Activated T-cell treated with anti-CD3 and anti-CD28 coated beads, Interleukin-2, amount 50 U/mL, for 4 hours (primary cell): Measurements from ENCODE around the gene DLG2. TPM values are rescaled to one million over a fixed set of nuclear protein-coding genes. Genes with fewer than 3 reads are reported as not detected.
A peak's percentile ranks its signal among the peaks of the same experiment; 100 is the strongest.
"Not testable (repeated sequence)": the region's sequence is repeated elsewhere in the genome, so short reads cannot be mapped to it uniquely, and the experiment has no call there.

Experiments
- ATAC-seq, 2 donors: fragments of 200-7000 bp; cut with Tn5 transposase; one replicate each; pipeline ENCODE4 v1.10.0; 2021
- DNase-seq: peaks from one replicate; pipeline ENCODE4 v3.0.0-alpha.2; 2020
- H3K27me3 Mint-ChIP-seq: one replicate; pipeline ENCODE4 v1.8.0; 2021; ENCODE audit warnings: low read depth, mixed read lengths
- H3K36me3 Mint-ChIP-seq: one replicate; pipeline ENCODE4 v1.8.0; 2022; ENCODE audit warnings: mixed read lengths; ENCODE audit not compliant: insufficient read depth
- H3K4me1 Mint-ChIP-seq: one replicate; pipeline ENCODE4 v1.8.0; 2021; ENCODE audit warnings: low read depth, mixed read lengths
- H3K4me3 Mint-ChIP-seq: one replicate; pipeline ENCODE4 v1.8.0; 2021; ENCODE audit warnings: mild to moderate bottlenecking, moderate library complexity, mixed read lengths
- H3K9me3 Mint-ChIP-seq: one replicate; pipeline ENCODE4 v1.8.0; 2021; ENCODE audit warnings: mixed read lengths
- total RNA-seq, 3 donors: library from RNA; stranded (reverse); gene quantifications; one replicate each; pipeline ENCODE4 v1.2.1, GENCODE V29; 2021

DLG2 gene
- total RNA-seq, 3 donors from 2014 or later, result 0.54 to 1.3 (median 0.58) TPM

DNA sequence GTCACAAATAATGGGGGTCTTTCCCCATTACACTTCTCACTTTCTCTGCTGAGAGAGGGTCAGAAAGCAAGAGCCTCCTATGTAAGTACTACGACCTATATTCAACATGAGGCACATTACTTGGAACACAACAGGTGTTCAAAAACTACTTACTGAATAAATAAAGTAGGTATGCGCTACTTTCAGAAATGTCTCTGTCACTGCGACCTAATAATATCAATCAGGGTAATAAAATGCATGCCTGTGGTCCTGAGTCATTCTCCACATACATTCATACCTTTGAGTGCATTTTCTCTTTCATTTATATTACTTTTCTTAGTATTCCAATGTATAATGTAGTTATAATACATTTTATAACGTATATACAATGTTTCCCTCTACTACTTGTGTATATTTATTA, 838.9 kb downstream of the DLG2 start:
- H3K36me3 Mint-ChIP-seq, result no peaks in the 10 kb centered on the region
- ATAC-seq, result no peak
- peaks cover 35% of the 10 kb centered on the region for H3K9me3 Mint-ChIP-seq
- no peak overlapping the region for H3K4me3 Mint-ChIP-seq
- H3K4me1 Mint-ChIP-seq, result no peaks in the 10 kb centered on the region
- DNase-seq, result no peak
- H3K27me3 Mint-ChIP-seq, result no peaks in the 10 kb centered on the region

DNA sequence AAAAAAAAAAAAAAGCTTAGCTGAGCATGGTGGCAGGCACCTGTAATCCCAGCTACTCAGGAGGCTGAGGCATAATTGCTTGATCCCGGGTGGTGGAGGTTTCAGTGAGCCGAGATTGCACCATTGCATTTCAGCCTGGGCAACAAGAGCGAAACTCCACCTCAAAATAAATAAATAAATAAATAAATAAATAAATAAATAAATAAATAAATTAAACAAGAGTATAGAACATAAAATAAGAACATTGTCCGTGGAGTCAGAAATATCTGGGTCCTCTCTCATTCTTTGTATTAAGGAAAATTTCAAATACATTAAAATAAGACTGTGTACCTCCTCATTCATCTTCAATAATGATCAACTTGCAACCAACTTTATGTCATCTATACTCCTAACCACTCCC, 843.0 kb downstream of the DLG2 start:
- not testable (repeated sequence) for DNase-seq, H3K27me3 Mint-ChIP-seq, H3K36me3 Mint-ChIP-seq, H3K4me1 Mint-ChIP-seq, ATAC-seq, H3K4me3 Mint-ChIP-seq
- H3K9me3 Mint-ChIP-seq, result peaks cover 18% of the 10 kb centered on the region

DNA sequence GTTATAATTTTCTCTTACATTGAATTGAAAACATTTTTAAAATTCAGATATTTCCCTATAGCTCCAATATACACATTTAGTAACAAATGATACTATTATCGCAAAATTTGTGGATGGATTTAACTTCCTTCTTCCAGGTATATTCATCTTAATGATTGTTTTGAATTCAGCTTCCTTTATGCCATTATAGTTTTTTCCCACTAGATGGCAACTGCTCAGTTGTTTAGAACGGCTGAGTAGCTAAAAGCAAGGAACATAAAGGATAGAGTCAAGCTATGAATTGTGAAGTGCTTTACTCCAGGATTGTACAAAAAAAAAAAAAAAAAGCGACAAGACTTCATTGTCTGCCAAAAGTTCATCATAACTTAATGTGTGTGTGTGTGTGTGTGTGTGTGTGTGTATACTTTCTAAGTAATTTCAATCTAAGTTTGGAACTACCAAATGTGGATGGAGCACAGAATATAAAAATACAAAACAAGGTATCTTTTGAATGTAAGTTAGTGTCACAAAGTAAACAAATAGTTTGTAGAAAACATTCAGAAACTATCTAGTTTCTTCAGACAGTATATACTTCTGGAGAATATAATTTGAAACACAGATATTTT, 846.4 kb downstream of the DLG2 start:
- no peak for ATAC-seq
- Mint-ChIP-seq H3K27me3 (no peaks in the 10 kb centered on the region), H3K4me3 (no peak overlapping the region), H3K4me1 (no peaks in the 10 kb centered on the region), H3K36me3 (no peaks in the 10 kb centered on the region), H3K9me3 (peaks cover 24% of the 10 kb centered on the region)
- DNase-seq, result no peak

DNA sequence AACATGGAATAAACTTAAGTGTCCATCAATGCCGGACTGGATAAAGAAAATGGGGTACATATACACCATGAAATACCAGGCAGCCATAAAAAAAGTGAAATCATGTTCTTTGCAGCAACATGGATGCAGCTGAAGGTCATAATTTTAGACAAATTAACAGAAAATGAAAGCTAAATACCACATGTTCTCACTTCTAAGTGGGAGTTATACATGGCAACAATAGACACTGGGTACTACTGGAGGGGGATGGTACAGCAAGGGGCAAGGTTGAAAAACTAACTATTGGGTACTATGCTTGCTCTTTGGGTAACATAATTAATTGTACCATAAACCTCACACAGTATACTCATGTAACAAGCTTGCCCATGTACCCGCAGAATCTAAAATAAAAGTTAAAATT, 851.6 kb downstream of the DLG2 start:
- Mint-ChIP-seq H3K9me3 (peaks cover 37% of the 10 kb centered on the region), H3K4me1 (no peaks in the 10 kb centered on the region), H3K4me3 (no peak overlapping the region), H3K36me3 (no peaks in the 10 kb centered on the region), H3K27me3 (no peaks in the 10 kb centered on the region)
- no peak for ATAC-seq
- no peak for DNase-seq

DNA sequence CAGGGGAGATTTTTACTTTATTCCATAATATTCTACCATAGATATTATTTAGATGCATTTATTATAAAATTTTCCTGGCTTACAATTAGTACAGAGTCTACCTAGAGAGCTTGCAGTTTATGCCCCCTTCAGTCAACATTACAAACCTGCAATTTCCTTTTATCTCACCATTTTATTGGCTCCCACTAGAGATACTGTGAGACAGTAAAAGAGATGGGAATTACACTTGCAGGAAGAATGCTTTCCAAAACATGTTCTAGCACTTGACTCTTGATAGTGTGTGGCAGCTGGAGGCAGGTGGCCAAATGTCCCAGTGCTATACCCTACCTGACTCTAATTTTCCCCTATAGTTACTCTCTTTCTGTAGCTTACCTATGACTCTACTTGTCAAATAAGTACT, 863.2 kb downstream of the DLG2 start:
- no peaks in the 10 kb centered on the region for H3K36me3 Mint-ChIP-seq
- no peak for ATAC-seq
- no peak for DNase-seq
- H3K9me3 Mint-ChIP-seq, result peaks cover 33% of the 10 kb centered on the region
- no peak overlapping the region for H3K4me3 Mint-ChIP-seq
- H3K27me3 Mint-ChIP-seq, result no peaks in the 10 kb centered on the region
- no peaks in the 10 kb centered on the region for H3K4me1 Mint-ChIP-seq

DNA sequence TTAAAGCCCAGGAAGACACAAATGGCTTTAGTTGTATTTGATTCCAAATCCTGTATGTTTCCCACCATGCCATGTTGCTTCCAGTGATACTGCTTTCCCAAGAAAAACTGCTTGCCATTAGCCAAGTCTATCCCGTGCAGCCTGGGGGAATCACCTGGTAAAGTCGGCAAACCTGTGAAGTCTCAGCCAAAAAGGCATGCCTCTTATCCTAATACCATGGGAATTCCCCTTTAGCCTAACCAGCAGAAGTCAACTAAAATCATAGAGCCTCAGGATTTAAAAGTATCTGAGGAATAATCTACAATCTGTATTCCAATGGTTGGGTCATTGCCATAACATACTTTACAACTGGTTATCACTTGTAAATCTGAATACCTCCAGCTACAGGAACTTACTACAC, 869.4 kb downstream of the DLG2 start:
- Mint-ChIP-seq H3K4me3 (no peak overlapping the region), H3K9me3 (peaks cover 17% of the 10 kb centered on the region), H3K36me3 (no peaks in the 10 kb centered on the region), H3K4me1 (no peaks in the 10 kb centered on the region), H3K27me3 (no peaks in the 10 kb centered on the region)
- DNase-seq (no peak), ATAC-seq (no peak)

DNA sequence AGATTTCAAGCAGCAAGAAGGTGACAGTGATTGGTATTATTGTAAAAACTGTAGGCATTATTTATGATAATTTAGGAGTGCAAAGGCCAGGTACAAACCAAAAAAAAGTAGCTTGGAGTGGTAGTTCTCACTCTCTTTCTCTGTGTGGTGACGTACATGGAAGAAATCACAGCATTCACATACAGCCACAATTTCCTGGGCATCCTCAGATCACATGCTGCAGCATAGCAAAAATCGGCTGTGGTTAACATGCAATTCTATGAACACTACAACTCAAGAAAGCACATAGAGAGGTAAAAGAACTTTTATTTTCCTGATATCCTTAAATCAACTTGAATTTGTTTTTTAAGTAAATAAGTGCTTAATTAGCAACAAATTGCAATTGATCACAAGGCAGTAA, 875.8 kb downstream of the DLG2 start:
- Mint-ChIP-seq H3K27me3 (no peaks in the 10 kb centered on the region), H3K4me1 (no peaks in the 10 kb centered on the region), H3K36me3 (no peaks in the 10 kb centered on the region), H3K9me3 (peaks cover 24% of the 10 kb centered on the region), H3K4me3 (no peak overlapping the region)
- ATAC-seq (no peak), DNase-seq (no peak)

GRCh38 chr11:84747871-84748270, 879.3 kb downstream of the DLG2 start:
- DNase-seq (no peak), ATAC-seq (no peak)
- Mint-ChIP-seq H3K36me3 (no peaks in the 10 kb centered on the region), H3K27me3 (no peaks in the 10 kb centered on the region), H3K9me3 (peaks cover 16% of the 10 kb centered on the region), H3K4me3 (no peak overlapping the region), H3K4me1 (no peaks in the 10 kb centered on the region)

- DNase-seq (no peak), ATAC-seq (no peak)
- no peaks in the 10 kb centered on the region for H3K4me1 Mint-ChIP-seq
- H3K9me3 Mint-ChIP-seq, result peaks cover 31% of the 10 kb centered on the region
- no peaks in the 10 kb centered on the region for H3K27me3 Mint-ChIP-seq
- no peak overlapping the region for H3K4me3 Mint-ChIP-seq
- H3K36me3 Mint-ChIP-seq, result no peaks in the 10 kb centered on the region
Measured at GRCh38 chr11:84740050-84740449, 887.1 kb downstream of the DLG2 start.

DNA sequence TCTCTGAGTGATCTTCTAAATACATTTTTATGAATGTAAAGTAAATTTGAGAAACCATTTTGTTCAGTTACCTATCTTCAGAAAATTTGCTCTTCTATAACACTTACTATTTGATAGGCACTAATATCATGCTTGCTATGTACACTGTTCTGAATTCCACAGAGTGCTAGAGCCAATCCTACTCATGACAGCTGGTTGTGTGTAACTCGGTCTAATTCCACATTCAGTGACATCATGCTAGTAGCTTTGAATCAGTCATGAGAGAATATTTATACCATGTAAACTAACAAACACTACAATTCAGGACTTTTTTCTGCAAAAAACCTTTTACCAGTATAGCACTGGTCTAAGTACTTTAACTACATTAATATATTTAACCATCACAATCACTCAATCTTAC, 902.9 kb downstream of the DLG2 start:
- no peaks in the 10 kb centered on the region for H3K4me1 Mint-ChIP-seq
- no peak for DNase-seq
- peaks cover 19% of the 10 kb centered on the region for H3K9me3 Mint-ChIP-seq
- peaks cover 7% of the 10 kb centered on the region for H3K27me3 Mint-ChIP-seq
- H3K36me3 Mint-ChIP-seq, result no peaks in the 10 kb centered on the region
- no peak for ATAC-seq
- no peak overlapping the region for H3K4me3 Mint-ChIP-seq

DNA sequence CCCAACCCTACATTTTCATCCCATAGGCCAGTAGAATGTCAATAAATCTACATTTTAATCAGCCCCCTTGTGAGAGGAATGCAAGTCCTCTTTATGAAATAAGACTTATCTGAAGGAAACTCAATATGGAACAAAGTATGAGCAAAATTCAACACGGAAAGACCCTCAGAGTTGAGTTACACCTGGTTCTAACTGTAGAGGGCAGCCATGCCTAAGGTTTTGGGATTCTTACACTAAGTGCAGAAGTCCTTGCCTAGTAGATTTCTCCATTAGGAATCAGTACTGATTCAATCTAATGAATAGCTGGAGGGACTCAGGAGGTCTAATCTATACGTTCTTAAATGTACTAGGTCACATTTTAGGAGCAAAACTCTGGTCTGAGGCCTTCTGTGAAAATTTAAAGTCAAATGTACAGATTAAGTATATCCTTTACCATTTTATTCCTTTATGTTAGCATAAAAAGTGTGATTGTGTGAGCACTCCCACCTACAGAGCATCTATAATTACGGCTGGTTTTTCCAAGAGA, 904.5 kb downstream of the DLG2 start:
- Mint-ChIP-seq H3K36me3 (no peaks in the 10 kb centered on the region), H3K27me3 (peaks cover 7% of the 10 kb centered on the region), H3K4me3 (no peak overlapping the region), H3K9me3 (peaks cover 10% of the 10 kb centered on the region), H3K4me1 (no peaks in the 10 kb centered on the region)
- DNase-seq (no peak), ATAC-seq (no peak)

- DNase-seq, result no peak
- Mint-ChIP-seq H3K4me3 (no peak overlapping the region), H3K27me3 (peaks cover 7% of the 10 kb centered on the region), H3K36me3 (no peaks in the 10 kb centered on the region), H3K9me3 (peaks cover 10% of the 10 kb centered on the region), H3K4me1 (no peaks in the 10 kb centered on the region)
- ATAC-seq, result no peak
Measured at GRCh38 chr11:84721561-84721961, 905.6 kb downstream of the DLG2 start.

GRCh38 chr11:84720706-84721402, 906.3 kb downstream of the DLG2 start:
- no peaks in the 10 kb centered on the region for H3K36me3 Mint-ChIP-seq

GRCh38 chr11:84719935-84720577, 907.1 kb downstream of the DLG2 start:
- DNase-seq (no peak), ATAC-seq (peak in 1 of 2 donors; percentile 30)
- Mint-ChIP-seq H3K36me3 (no peaks in the 10 kb centered on the region), H3K27me3 (peaks cover 7% of the 10 kb centered on the region), H3K9me3 (peaks cover 7% of the 10 kb centered on the region), H3K4me3 (peak overlapping the region; percentile 55), H3K4me1 (no peaks in the 10 kb centered on the region)

More at GRCh38 chr11:84720706-84721402, 906.3 kb downstream of the DLG2 start:
- Mint-ChIP-seq H3K4me3 (peak overlapping the region; percentile 52), H3K27me3 (peaks cover 7% of the 10 kb centered on the region), H3K4me1 (no peaks in the 10 kb centered on the region), H3K9me3 (peaks cover 9% of the 10 kb centered on the region)
- DNase-seq (no peak), ATAC-seq (peak in 1 of 2 donors; percentile 34)

- DNase-seq (no peak), ATAC-seq (no peak)
- no peaks in the 10 kb centered on the region for H3K36me3 Mint-ChIP-seq
- no peaks in the 10 kb centered on the region for H3K4me1 Mint-ChIP-seq
- H3K4me3 Mint-ChIP-seq, result no peak overlapping the region
- H3K27me3 Mint-ChIP-seq, result no peaks in the 10 kb centered on the region
- H3K9me3 Mint-ChIP-seq, result peaks cover 12% of the 10 kb centered on the region
Measured at GRCh38 chr11:84714316-84714780, 912.8 kb downstream of the DLG2 start.
